Upper lobe of right lung (tissue), 1 donor: ENCODE data around the gene ZFR. TPM values are rescaled to one million over a fixed set of nuclear protein-coding genes. Genes with fewer than 3 reads are reported as not detected.

ENCODE experiments used
- ATAC-seq: fragments of 200-7000 bp; cut with Tn5 transposase; one replicate; pipeline ENCODE4 v1.9.1; 2020; ENCODE audit warnings: mild to moderate bottlenecking, moderate library complexity
- DNase-seq: peaks from one replicate; pipeline ENCODE4 v3.0.0-alpha.2; 2020
- H3K27ac ChIP-seq: fragments of 200-600 bp; one replicate; pipeline ENCODE4 v1.8.0; 2022
- H3K27me3 ChIP-seq: fragments of 200-600 bp; one replicate; pipeline ENCODE4 v1.8.0; 2022; ENCODE audit warnings: mild to moderate bottlenecking
- H3K36me3 ChIP-seq: fragments of 200-600 bp; one replicate; pipeline ENCODE4 v1.8.0; 2022
- H3K4me1 ChIP-seq: fragments of 200-600 bp; one replicate; pipeline ENCODE4 v1.8.0; 2022
- H3K4me3 ChIP-seq: fragments of 200-600 bp; one replicate; pipeline ENCODE4 v1.8.0; 2022; ENCODE audit warnings: mild to moderate bottlenecking
- H3K9me3 ChIP-seq: fragments of 200-600 bp; one replicate; pipeline ENCODE4 v1.8.0; 2022
- CTCF ChIP-seq: fragments of 200-600 bp; IDR thresholded peaks from one replicate; pipeline ENCODE4 v1.8.0; 2022; ENCODE audit warnings: antibody characterized with exemption
- intact Hi-C: fragments of 100-400 bp; cut with DNase I; formaldehyde crosslinking; loops from one replicate; pipeline ENCODE4 v1.11.0; 2022
- total RNA-seq: library from RNA; stranded (reverse); fragmentation: NEBNext Ultra II Directional; extraction: Animal tissue kit (Norgen Biotek cat#: 25700); gene quantifications from one replicate; pipeline ENCODE4 v1.2.1, GENCODE V29; 2021
- donor health status: DM: no; HTN: yes; CAD: no; lungs with severe emphysema.

The ZFR gene
- total RNA-seq, 1 donor from 2014 or later = 60.4 TPM

- no peak for DNase-seq
- ATAC-seq = peak; percentile 28
- H3K27me3 ChIP-seq = no peaks in the 10 kb centered on the region
- no peaks in the 10 kb centered on the region for H3K9me3 ChIP-seq
- intact Hi-C loops = no loop called here
- no peak overlapping the region for H3K4me3 ChIP-seq
- TF ChIP-seq CTCF = no peak
- no peak overlapping the region for H3K27ac ChIP-seq
- peaks cover under 1% of the 10 kb centered on the region for H3K4me1 ChIP-seq
- no peaks in the 10 kb centered on the region for H3K36me3 ChIP-seq
Measured at GRCh38 chr5:32330126-32330971, 114.2 kb downstream of the ZFR start.

GRCh38 chr5:32329395-32329834 is 115.1 kb downstream of the ZFR start:
- Histone ChIP-seq H3K36me3 (no peaks in the 10 kb centered on the region), H3K4me3 (no peak overlapping the region), H3K9me3 (no peaks in the 10 kb centered on the region), H3K4me1 (peaks cover 4% of the 10 kb centered on the region), H3K27ac (no peak overlapping the region), H3K27me3 (no peaks in the 10 kb centered on the region)
- intact Hi-C loops = no loop called here
- ATAC-seq (peak; percentile 92), DNase-seq (peak; percentile 75)
- peak; percentile 71 for TF ChIP-seq CTCF

- TF ChIP-seq CTCF = no peak
- no peaks in the 10 kb centered on the region for H3K36me3 ChIP-seq
- H3K4me3 ChIP-seq = no peak overlapping the region
- H3K27me3 ChIP-seq = no peaks in the 10 kb centered on the region
- H3K9me3 ChIP-seq = no peaks in the 10 kb centered on the region
- H3K4me1 ChIP-seq = peaks cover 4% of the 10 kb centered on the region
- intact Hi-C loops = no loop called here
- H3K27ac ChIP-seq = no peak overlapping the region
- DNase-seq (no peak), ATAC-seq (no peak)
Measured at GRCh38 chr5:32326216-32326772, 118.2 kb downstream of the ZFR start.

GRCh38 chr5:32325616-32326015 is 118.9 kb downstream of the ZFR start:
- Histone ChIP-seq H3K4me1 (peaks cover 4% of the 10 kb centered on the region), H3K27me3 (no peaks in the 10 kb centered on the region), H3K27ac (no peak overlapping the region), H3K4me3 (no peak overlapping the region), H3K9me3 (no peaks in the 10 kb centered on the region), H3K36me3 (no peaks in the 10 kb centered on the region)
- intact Hi-C loops = no loop called here
- TF ChIP-seq CTCF = no peak
- ATAC-seq = no peak
- DNase-seq = no peak

- DNase-seq (no peak), ATAC-seq (peak; percentile 76)
- TF ChIP-seq CTCF = no peak
- Histone ChIP-seq H3K36me3 (no peaks in the 10 kb centered on the region), H3K9me3 (no peaks in the 10 kb centered on the region), H3K27ac (no peak overlapping the region), H3K4me1 (peaks cover 4% of the 10 kb centered on the region), H3K27me3 (no peaks in the 10 kb centered on the region), H3K4me3 (no peak overlapping the region)
- intact Hi-C loops = no loop called here
Measured at GRCh38 chr5:32325062-32325461, 119.5 kb downstream of the ZFR start.
